RWPE2 (cell line): ENCODE results near the gene MYL6B.

Experiments used
- ATAC-seq: fragments of 200-7000 bp; cut with Tn5 transposase; 3 replicates; pipeline ENCODE4 v1.9.1; 2021; ENCODE audit warnings: low read depth
- DNase-seq: peaks from one replicate; pipeline ENCODE4 v3.0.0-alpha.2; 2020; ENCODE audit warnings: low spot score
- H3K27ac ChIP-seq: fragments of 450-650 bp; 2 replicates; pipeline ENCODE4 v1.5.1; 2017; ENCODE audit warnings: mild to moderate bottlenecking; ENCODE audit not compliant: poor library complexity, severe bottlenecking
- H3K27me3 ChIP-seq: fragments of 250-450 bp; sonication (Bioruptor Pico); 2 replicates; pipeline ENCODE4 v1.5.1; 2021; ENCODE audit warnings: mild to moderate bottlenecking, moderate library complexity; ENCODE audit not compliant: insufficient read depth, poor library complexity, severe bottlenecking
- H3K36me3 ChIP-seq: fragments of 250-450 bp; sonication (Bioruptor Pico); 2 replicates; pipeline ENCODE4 v1.5.1; 2020; ENCODE audit warnings: low read depth, mild to moderate bottlenecking, moderate library complexity
- H3K4me1 ChIP-seq: fragments of 250-450 bp; sonication (Bioruptor Pico); 2 replicates; pipeline ENCODE4 v1.5.1; 2021; ENCODE audit warnings: mild to moderate bottlenecking, moderate library complexity; ENCODE audit not compliant: insufficient read depth, poor library complexity, severe bottlenecking
- H3K4me3 ChIP-seq: fragments of 250-450 bp; sonication (Bioruptor Pico); 2 replicates; pipeline ENCODE4 v1.5.1; 2021; ENCODE audit warnings: mild to moderate bottlenecking, moderate library complexity; ENCODE audit not compliant: severe bottlenecking
- H3K9me3 ChIP-seq: fragments of 250-450 bp; sonication (Bioruptor Pico); 2 replicates; pipeline ENCODE4 v1.5.1; 2021; ENCODE audit warnings: mild to moderate bottlenecking, moderate library complexity; ENCODE audit not compliant: severe bottlenecking
- TF ChIP-seq, protein P1 (sequence below): fragments of 450-650 bp; IDR thresholded peaks from one replicate; pipeline ENCODE4 v1.5.1; 2017; ENCODE audit warnings: mild to moderate bottlenecking, moderate library complexity; ENCODE audit not compliant: poor library complexity, severe bottlenecking

Gene MYL6B

DNA sequence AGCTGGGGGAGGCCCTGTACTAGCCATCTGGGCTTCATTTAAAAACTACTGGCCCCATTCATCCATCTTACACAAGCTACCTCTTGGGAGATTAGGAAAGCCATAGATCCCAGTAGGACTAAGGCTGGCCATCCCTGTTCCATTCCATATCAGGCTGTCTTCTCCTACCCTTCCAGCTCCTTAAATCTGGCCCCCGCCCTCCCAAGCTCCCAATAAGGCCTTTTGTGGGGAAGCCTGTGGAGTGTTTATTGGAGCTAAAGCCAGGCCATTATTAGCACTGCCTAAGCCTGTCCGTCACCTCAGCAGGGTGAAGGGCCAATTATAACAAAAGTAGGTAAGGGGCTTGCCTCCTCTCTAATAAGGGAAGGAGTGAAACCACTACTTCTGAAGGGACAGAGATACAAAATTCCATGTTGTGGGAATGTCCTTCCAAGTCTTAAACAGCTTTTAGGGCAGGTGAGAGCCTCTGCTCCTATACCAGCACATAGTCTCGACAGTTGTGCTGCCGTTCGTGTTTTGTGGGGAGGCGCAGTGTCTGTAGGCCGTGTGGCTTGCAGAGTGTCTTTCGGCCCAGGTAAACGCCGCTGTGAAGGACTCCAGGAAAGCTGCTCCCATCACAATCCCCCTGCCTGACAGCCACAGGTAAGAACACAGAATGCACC lies 9.4 kb downstream of the MYL6B start:
- Histone ChIP-seq H3K36me3 (peaks cover 80% of the 10 kb centered on the region), H3K9me3 (no peaks in the 10 kb centered on the region), H3K4me3 (no peak overlapping the region), H3K27ac (peak overlapping the region; percentile 87), H3K4me1 (peaks cover 4% of the 10 kb centered on the region), H3K27me3 (no peaks in the 10 kb centered on the region)
- no peak for DNase-seq
- ATAC-seq: no peak
- TF ChIP-seq, protein P1, sequence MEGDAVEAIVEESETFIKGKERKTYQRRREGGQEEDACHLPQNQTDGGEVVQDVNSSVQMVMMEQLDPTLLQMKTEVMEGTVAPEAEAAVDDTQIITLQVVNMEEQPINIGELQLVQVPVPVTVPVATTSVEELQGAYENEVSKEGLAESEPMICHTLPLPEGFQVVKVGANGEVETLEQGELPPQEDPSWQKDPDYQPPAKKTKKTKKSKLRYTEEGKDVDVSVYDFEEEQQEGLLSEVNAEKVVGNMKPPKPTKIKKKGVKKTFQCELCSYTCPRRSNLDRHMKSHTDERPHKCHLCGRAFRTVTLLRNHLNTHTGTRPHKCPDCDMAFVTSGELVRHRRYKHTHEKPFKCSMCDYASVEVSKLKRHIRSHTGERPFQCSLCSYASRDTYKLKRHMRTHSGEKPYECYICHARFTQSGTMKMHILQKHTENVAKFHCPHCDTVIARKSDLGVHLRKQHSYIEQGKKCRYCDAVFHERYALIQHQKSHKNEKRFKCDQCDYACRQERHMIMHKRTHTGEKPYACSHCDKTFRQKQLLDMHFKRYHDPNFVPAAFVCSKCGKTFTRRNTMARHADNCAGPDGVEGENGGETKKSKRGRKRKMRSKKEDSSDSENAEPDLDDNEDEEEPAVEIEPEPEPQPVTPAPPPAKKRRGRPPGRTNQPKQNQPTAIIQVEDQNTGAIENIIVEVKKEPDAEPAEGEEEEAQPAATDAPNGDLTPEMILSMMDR: no peak

DNA sequence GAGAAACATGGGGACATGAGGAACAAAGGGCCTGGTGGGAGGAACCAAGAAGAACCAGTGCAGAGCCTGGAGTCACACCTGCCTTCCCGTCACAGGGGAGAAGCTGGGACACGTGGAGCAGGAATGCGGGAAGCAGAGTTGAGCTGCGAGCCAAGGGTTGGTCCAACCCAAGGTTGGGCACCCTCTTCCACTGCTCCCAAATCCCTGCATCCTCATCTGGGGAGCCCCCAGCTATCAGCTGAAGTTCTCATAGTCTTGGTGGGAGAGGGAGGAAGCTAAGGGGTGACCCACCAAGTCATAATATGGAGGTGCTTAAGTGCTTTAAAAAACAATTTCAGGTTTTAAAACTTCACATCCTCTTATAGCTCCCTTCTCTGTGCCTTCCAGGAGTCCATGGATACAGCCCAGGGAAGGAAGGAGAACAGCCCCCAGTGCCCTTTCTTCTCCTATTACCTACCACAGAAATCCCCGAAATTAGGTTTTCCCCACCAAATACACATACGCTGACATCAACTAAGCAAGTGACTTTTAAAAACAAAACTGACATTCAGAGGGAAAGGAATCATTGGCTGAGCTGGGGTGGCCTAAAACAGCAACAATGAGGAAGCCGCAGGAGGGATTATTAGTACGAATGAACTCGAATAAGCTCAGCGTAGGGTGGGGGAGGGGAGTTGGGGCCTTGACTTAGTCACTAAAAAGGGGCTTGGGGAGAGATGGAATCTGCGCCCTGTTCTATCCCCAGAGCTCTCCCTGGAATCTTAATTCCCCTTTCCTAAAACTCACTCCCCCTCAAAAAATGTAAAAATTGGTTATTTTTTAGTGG lies 10.3 kb downstream of the MYL6B start:
- peaks cover 4% of the 10 kb centered on the region for H3K4me1 ChIP-seq
- no peaks in the 10 kb centered on the region for H3K27me3 ChIP-seq
- no peaks in the 10 kb centered on the region for H3K9me3 ChIP-seq
- no peak for DNase-seq
- H3K36me3 ChIP-seq: peaks cover 89% of the 10 kb centered on the region
- no peak for ATAC-seq
- TF ChIP-seq, protein P1: no peak
- no peak overlapping the region for H3K4me3 ChIP-seq
- peak overlapping the region; percentile 87 for H3K27ac ChIP-seq

DNA sequence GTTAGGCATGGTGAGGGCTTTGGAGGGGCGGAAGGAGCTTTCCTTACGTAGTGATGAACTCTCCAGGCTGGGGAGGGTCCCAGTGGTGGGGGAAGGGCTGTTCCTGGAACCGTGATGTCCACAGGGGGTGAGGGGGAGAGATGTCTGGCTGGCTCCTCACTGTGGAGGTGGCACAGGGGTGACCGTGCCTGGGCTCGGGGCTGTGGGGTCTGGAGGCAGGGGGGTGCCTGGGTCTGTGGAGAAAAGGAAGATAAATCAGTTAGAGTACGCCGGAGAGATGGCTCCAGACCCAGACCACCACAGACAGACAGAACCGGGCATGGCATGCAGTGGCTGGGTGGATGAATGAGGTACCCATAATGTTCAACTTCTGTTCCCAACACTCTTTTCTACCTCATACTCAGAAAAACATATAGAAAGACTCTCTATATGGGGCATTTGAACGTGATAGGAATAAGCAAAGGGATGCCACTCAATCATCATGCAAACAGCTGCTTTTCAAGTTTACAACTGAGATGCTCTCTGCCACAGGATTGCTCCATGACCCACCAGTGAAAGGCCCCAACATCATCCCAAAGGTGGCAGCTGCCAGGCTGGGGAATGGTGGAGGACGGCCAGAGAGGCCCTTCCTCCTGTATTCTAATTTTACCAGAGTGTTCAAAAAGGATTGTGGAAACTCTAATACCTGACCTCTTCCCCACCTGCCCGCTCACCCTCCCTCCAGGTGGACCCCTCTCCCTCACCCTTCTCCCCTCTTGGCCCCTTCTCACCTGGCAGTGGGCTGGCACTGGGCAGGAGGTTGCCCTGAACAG lies 11.4 kb downstream of the MYL6B start:
- no peak for DNase-seq
- Histone ChIP-seq H3K27me3 (no peaks in the 10 kb centered on the region), H3K36me3 (peaks cover 97% of the 10 kb centered on the region), H3K9me3 (no peaks in the 10 kb centered on the region), H3K4me3 (no peak overlapping the region), H3K27ac (no peak overlapping the region), H3K4me1 (peaks cover 4% of the 10 kb centered on the region)
- TF ChIP-seq, protein P1: no peak
- peak; percentile 3; the same call in 2 of the 3 replicates for ATAC-seq

DNA sequence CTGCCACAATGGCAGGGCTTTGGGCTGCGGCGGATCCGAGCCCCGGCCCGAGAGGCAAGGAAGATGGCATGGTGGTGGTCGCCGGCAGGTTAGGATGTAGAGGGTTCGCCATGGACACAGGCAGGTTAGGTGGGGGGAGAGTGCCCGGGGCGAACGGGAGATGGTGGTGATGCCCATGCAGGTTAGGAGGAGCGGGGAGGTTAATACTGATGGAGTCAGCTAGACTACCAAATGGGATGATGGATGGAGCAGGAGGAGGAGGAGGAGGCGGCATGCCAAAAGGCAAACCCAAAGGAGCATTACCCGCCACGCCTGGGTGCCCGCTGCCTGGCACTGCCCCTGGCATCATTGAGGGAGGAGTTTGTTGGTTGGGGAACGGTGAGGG lies 11.9 kb downstream of the MYL6B start:
- no peak overlapping the region for H3K27ac ChIP-seq

More for the DNA sequence above, 11.9 kb downstream of the MYL6B start:
- Histone ChIP-seq H3K4me1 (peaks cover 4% of the 10 kb centered on the region), H3K9me3 (no peaks in the 10 kb centered on the region), H3K4me3 (no peak overlapping the region), H3K27me3 (no peaks in the 10 kb centered on the region), H3K36me3 (peaks cover 97% of the 10 kb centered on the region)
- DNase-seq: no peak
- TF ChIP-seq, protein P1: no peak
- peak; percentile 2; the same call in 1 of the 3 replicates for ATAC-seq
